GM19025 (cell line): ENCODE measurements around the gene CRIM1.

Experiments
- ATAC-seq: cut with Tn5 transposase; IDR thresholded peaks from one replicate; pipeline ENCODE4 v1.9.1; 2021; ENCODE audit warnings: mild to moderate bottlenecking, low read depth, moderate library complexity; ENCODE audit not compliant: unreplicated experiment

The CRIM1 gene

GRCh38 chr2:36393738-36394256 lies 38.2 kb downstream of the CRIM1 start:
- ATAC-seq = no peak

GRCh38 chr2:36394804-36395203 lies 39.2 kb downstream of the CRIM1 start:
- ATAC-seq = no peak

DNA sequence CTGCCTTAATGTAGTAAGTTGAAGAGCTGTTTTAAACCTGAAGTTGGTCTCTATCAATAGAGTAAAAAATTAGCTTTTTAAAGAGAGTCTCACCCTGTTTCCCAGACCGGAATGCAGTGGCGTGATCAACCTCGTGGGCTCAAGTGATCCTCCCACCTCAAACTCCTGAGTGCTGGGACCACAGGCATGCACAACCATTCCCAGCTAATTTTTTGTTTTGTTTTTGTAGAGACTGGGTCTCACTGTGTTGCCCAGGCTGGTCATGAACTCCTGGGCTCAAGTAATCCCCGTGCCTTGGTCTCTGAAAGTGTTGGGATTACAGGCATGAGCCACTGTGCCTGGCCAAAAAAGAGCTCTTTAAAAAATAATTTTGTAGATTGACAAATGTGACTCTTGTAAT lies 40.3 kb downstream of the CRIM1 start:
- ATAC-seq = no peak

DNA sequence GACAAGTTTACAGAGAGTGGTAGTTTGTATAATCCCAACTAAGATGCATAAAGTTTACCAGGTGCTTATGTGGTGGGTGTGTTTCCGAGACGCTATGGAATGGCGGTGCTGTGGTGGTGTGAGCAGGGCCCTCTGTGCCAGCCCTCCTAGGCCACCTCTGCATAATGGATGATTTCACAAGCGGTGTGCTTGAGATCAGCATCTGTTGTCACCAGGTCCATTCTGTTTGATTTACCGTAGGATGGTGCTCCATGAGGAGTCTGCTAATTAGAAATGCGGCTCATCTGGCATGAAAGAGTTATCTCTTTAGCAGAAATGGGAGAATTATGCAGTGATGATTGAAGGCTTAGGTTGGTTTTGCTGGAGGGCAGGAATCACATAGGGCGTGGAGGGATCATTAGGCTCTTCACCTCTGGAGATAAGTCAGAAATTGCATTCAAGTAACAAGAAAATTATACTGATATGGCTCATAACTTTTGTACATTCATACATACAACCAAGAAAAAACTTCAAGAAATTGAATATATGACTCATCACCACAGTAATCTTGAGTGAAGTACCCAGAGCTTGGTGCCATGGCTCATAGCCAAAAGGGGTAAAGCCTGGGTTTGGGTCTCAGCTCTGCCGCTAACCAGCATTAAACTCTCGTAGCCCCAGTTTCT lies 41.4 kb downstream of the CRIM1 start:
- no peak for ATAC-seq

GRCh38 chr2:36397728-36398413 lies 42.3 kb downstream of the CRIM1 start:
- ATAC-seq = no peak

- no peak for ATAC-seq
These were observed 43.5 kb downstream of the CRIM1 start for GRCh38 chr2:36399050-36399449.

- ATAC-seq = no peak
These were observed 48.2 kb downstream of the CRIM1 start for GRCh38 chr2:36403675-36404230.

- ATAC-seq = no peak
These were observed 48.7 kb downstream of the CRIM1 start for GRCh38 chr2:36404318-36404717.

- no peak for ATAC-seq
These were observed 49.2 kb downstream of the CRIM1 start for GRCh38 chr2:36404754-36405153.

GRCh38 chr2:36405183-36405582 lies 49.6 kb downstream of the CRIM1 start:
- no peak for ATAC-seq

DNA sequence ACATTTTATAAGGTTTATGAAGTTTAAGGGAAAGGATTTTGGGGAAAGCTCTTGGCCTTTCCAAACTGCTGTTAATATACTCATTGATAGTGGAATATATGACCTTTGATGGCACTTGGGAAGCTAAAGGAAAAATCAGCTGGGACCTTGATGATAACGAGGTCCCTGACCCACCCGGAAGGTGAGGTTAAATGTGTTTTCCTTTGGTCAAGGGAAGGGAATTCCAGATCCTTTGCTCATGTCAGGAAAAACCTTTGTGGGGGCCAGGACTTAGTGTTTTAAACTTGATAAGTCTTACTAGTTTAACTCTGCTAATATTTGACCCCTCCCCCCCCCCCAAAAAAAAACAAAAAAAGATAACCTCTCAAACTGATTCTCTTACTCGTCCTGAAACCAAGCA lies 50.7 kb downstream of the CRIM1 start:
- ATAC-seq = no peak

DNA sequence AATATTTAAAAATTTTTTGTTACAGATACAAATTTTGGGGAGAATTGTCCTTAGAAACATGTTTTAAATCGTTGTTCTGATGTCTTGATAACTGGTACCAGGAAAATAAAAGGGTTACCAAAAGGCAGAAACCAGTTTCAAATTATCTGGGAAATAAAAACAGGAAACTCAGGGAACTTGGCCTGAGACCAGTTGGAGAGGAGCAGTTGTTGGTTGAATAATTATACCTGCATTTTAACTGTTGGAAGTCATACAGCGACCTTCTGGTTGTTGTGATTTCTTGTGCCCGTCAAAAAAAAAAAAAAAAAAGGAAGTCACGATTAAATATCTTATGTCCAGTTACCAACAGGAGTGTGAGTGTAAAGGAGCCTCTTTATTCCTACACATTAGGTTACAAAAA lies 51.8 kb downstream of the CRIM1 start:
- ATAC-seq = no peak

DNA sequence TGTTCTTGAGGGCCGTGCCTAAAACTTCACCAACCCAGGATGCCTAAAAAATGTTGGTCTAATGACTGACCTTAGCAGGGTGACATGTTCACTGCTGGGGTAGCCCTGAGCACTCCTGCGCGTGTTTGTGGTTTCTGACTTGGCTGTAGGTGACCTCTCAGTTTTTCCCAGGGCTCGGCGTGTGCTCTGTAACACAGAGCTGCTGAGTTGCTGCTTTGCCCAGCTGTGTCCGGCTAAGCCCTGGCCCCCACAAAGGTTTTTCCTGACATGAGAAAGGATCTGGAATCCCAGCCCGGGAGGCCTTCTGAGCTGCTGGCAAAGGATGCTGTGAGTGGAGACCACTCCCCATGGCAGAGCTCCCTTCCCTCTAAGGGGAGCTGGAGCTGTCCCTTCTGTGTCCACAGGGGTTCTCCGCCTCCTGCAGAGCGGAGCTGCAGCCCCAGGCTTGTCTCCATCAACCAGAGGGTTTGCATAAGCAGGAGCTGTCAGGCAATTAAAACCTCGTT lies 52.7 kb downstream of the CRIM1 start:
- no peak for ATAC-seq

DNA sequence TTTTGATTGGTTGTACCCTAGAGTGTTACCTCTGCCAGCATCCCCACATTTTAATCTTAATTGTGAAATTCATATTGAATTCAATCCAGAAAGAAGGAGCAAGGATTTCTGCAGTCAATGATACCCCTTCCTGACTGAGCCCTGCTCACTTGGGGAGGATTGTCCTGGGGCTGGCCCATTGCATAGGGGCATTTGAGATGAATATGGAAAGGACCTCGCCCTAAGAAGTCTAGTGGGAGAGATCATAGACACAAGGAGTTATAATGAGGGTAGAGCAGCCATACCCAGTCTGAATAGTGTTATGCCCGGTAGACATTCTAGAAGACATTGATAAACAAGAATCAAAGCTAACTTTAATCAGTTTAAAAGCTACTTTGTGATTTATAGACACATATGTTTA lies 53.8 kb downstream of the CRIM1 start:
- no peak for ATAC-seq

DNA sequence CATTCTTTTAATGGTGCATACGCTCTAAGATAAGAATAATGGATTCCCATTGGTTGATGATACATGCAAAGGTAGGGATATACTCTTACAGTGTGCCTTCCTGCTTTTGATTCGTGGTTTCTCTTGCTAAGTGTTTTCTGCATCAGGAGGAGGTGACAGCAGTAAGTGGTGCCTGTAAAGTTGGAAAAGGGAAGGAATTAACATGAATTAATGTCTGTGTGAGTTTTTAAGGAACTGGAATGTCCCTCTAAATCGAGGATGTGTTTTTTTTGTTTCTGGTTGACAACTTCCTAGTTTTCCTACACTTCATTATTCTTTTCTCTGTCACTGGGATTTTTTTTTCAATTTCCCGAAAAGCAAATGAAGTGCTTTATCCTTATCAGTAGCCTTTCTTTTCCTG lies 54.4 kb downstream of the CRIM1 start:
- ATAC-seq = no peak

GRCh38 chr2:36410681-36411080 lies 55.1 kb downstream of the CRIM1 start:
- no peak for ATAC-seq

GRCh38 chr2:36411962-36412444 lies 56.4 kb downstream of the CRIM1 start:
- no peak for ATAC-seq

DNA sequence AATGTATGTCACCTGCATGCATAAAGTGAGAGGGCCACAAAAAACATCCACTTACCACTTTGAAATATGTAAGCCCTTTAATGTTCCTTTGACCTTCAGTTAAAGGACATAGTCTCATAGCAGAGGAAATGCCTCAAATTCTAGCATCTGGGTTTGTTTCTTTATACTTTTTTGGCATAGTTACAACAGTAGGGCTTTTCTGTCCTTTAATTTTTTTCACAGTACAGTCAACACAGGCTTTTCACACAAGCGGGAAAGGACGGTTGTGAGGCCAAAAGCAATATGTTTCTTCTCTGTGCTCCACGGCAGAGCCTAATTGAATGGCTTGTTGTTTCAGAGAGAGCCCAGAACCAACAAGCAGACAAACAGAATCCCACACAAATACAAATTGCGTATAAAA lies 57.6 kb downstream of the CRIM1 start:
- no peak for ATAC-seq

GRCh38 chr2:36414307-36414706 lies 58.7 kb downstream of the CRIM1 start:
- no peak for ATAC-seq

DNA sequence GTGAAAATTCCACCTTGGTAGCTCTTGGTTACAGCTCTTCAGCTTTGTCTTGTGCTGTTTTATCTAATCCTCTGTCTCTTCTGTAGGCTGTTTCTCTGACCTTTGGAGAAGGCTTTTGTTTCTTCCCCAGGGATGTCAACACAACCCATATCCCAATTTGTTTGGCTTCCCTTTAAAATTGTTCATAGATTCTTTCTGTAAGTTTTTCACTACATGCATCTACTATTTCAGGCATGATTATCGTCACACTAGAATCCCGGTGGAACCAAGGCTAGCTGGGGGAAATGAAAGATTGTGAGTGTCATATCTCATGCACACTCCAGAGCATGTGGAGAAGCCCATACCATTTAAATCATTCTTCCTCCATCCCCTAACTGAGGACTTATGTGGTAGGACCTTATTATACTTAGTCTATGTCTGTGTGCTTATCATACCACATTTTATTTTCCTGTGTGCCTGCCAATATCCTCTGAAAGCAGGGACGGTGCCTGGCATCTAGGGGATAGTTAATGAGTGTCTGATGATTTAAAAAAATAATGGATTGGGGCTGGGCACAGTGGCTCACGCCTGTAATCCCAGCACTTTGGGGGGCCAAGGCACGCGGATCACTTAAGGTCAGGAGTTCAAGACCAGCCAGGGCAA lies 59.9 kb downstream of the CRIM1 start:
- ATAC-seq = no peak
